Kidney (tissue), 14 donors: Measurements from ENCODE around the gene ZNF652. TPM values are rescaled to one million over a fixed set of nuclear protein-coding genes. Genes with fewer than 3 reads are reported as not detected.

Experiments used
- DNase-seq, 5 donors: peaks; one replicate each; pipeline ENCODE4 v3.0.0-alpha.2; 2013 to 2020
- FAIRE-seq: peaks from 2 replicates; lab custom pipeline; 2012; peaks lifted over from hg19 to GRCh38; lab: Jason Lieb, UNC
- H3K27ac ChIP-seq, 2 donors: one replicate each; pipeline ENCODE4 v1.7.0; 2013; ENCODE audit warnings: low read depth in 2 of 2, low read length in 2 of 2, inconsistent platforms in 1 of 2
- H3K27me3 ChIP-seq: one replicate; pipeline ENCODE4 v1.7.1; 2013; ENCODE audit warnings: low read length, inconsistent platforms; ENCODE audit not compliant: control insufficient read depth, insufficient read depth
- H3K36me3 ChIP-seq, 3 donors: one replicate each; pipeline versions ENCODE4 v1.7.0 to v1.7.1; 2013; ENCODE audit warnings: low read length in 3 of 3, control low read depth in 1 of 3, inconsistent platforms in 1 of 3; ENCODE audit not compliant: insufficient read depth in 3 of 3, control insufficient read depth in 2 of 3
- H3K4me1 ChIP-seq, 3 donors: one replicate each; pipeline versions ENCODE4 v1.7.0 to v1.7.1; 2013; ENCODE audit warnings: low read length in 3 of 3, inconsistent platforms in 1 of 3, low read depth in 1 of 3; ENCODE audit not compliant: control insufficient read depth in 2 of 3, insufficient read depth in 2 of 3
- H3K4me3 ChIP-seq, 3 donors: one replicate each; pipeline versions ENCODE4 v1.7.0 to v1.8.1; 2013; ENCODE audit warnings: low read length in 3 of 3, control low read depth in 1 of 3, inconsistent platforms in 1 of 3
- H3K9ac ChIP-seq, 3 donors: one replicate each; pipeline versions ENCODE4 v1.7.0 to v1.7.1; 2013; ENCODE audit warnings: low read length in 3 of 3, control low read depth in 1 of 3, inconsistent platforms in 1 of 3
- H3K9me3 ChIP-seq, 3 donors: one replicate each; pipeline versions ENCODE4 v1.7.0 to v1.7.1; 2013; ENCODE audit warnings: low read length in 3 of 3, control low read depth in 1 of 3, inconsistent platforms in 1 of 3; ENCODE audit not compliant: control insufficient read depth in 2 of 3, insufficient read depth in 1 of 3
- CTCF ChIP-seq: IDR thresholded peaks from 3 replicates; pipeline ENCODE4 v1.5.1; 2012; ENCODE audit warnings: mild to moderate bottlenecking, moderate library complexity, borderline replicate concordance; ENCODE audit not compliant: insufficient read depth; ENCODE audit errors: extremely low read depth
- intact Hi-C: fragments of 100-400 bp; cut with DNase I; formaldehyde crosslinking; loops from one replicate; pipeline ENCODE4 v1.11.1; 2022
- polyA plus RNA-seq: library from polyadenylated mRNA; stranded (reverse); fragments of 350-450 nt; fragmentation: Illumina TruSeq; extraction: RNeasy Lipid Tissue Mini Kit (QIAGEN cat#74804); gene quantifications from one replicate; pipeline ENCODE4 v1.2.3, GENCODE V29; 2014; ENCODE audit warnings: low read depth, low replicate concordance; ENCODE audit not compliant: insufficient read depth
- total RNA-seq: library from RNA; stranded (reverse); fragmentation: NEBNext Ultra II Directional; extraction: Animal tissue kit (Norgen Biotek cat#: 25700); gene quantifications from one replicate; pipeline ENCODE4 v1.2.1, GENCODE V29; 2021
- donor health status: control.
- donor health status: control.
- donor health status: control.
- donor health status: control.
- donor health status: control.
- donor health status: DM: yes; HTN: yes; CAD: no.
- donor health status: Normal renal cell carcinoma (clear cell type).

ZNF652 gene
- total and polyA plus RNA-seq, 2 donors from 2014 or later: 30.1 to 49.0 TPM

GRCh38 chr17:49407086-49407485 lies 45.0 kb upstream of the ZNF652 start:
- Histone ChIP-seq H3K4me3 (no peak overlapping the region), H3K4me1 (no peaks in the 10 kb centered on the region), H3K27me3 (no peaks in the 10 kb centered on the region), H3K9ac (no peak overlapping the region), H3K36me3 (peaks cover 22 to 61% (median 49%) of the 10 kb centered on the region in 3 donors), H3K27ac (no peak overlapping the region), H3K9me3 (no peaks in the 10 kb centered on the region)
- intact Hi-C loops: no loop called here
- FAIRE-seq (no peak), DNase-seq (peak in 1 of 5 donors; percentile 23)
- no peak for TF ChIP-seq CTCF

DNA sequence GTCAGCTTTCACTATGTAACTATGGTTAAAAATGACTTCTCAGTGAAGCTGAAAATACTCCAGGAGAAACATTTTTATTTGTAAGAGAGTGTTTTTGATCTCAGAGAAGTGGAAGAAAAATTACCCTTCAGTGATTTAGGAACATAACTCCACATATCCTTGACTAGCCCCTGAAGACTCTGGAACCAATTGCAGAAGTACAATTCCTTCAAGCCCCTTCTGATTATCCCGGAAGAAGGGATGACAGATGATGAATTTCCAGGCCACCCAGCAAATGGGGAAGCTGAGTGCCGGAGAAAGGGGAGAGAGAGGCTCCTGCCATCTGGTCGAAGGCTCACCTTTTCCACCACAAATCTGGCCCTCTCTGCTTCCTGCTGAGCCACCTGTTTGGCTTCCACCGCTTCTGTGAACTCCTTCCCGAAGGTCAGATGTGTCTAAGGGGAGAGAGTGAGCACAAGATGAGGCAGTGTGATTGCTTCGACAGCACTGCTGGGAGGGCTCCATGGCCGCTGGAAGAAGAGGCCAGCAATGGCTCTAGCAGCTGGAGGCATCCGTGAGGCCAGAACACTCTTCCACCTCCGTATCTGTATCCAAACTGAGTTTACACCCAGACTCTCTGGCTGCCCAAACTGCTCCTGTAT lies 44.5 kb upstream of the ZNF652 start:
- H3K4me3 ChIP-seq: no peak overlapping the region
- H3K4me1 ChIP-seq: no peaks in the 10 kb centered on the region
- no peak for TF ChIP-seq CTCF
- peaks cover 18 to 55% (median 44%) of the 10 kb centered on the region in 3 donors for H3K36me3 ChIP-seq
- no peak overlapping the region for H3K27ac ChIP-seq
- FAIRE-seq: no peak
- H3K27me3 ChIP-seq: no peaks in the 10 kb centered on the region
- intact Hi-C loops: no loop called here
- H3K9me3 ChIP-seq: no peaks in the 10 kb centered on the region
- peak in 1 of 5 donors; percentile 19 for DNase-seq
- H3K9ac ChIP-seq: no peak overlapping the region

DNA sequence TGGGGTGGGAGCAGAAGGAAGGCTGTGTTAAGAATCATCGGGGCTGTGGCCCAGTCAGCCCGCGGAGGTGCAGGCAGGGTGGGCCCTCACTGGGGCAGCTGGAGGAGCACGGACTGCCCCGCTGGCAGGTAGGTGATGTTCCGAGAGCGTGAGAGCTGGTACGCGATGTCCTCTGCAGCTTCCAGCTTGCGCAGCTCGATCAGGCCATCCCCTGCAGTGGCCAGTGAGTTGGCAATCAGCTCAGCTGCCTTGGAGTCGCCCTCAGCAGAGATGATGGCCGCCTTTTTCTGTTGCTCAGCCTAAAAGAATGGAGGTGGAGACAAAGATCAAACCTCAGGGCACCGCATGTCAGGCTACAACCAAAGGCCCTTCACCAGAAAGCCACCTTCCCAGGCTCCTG lies 42.9 kb upstream of the ZNF652 start:
- no peak for TF ChIP-seq CTCF
- no peak overlapping the region for H3K9ac ChIP-seq
- no peak for FAIRE-seq
- intact Hi-C loops: no loop called here
- no peaks in the 10 kb centered on the region for H3K9me3 ChIP-seq
- H3K36me3 ChIP-seq: peaks cover 14 to 42% (median 37%) of the 10 kb centered on the region in 3 donors
- no peak for DNase-seq
- no peak overlapping the region for H3K27ac ChIP-seq
- no peaks in the 10 kb centered on the region for H3K27me3 ChIP-seq
- no peaks in the 10 kb centered on the region for H3K4me1 ChIP-seq
- no peak overlapping the region for H3K4me3 ChIP-seq
